GM21825 (cell line): ENCODE measurements around the gene DUSP16.
"Not testable (repeated sequence)": the region's sequence is repeated elsewhere in the genome, so short reads cannot be mapped to it uniquely, and the experiment has no call there.

ENCODE experiments used
- ATAC-seq: cut with Tn5 transposase; IDR thresholded peaks from one replicate; pipeline ENCODE4 v1.9.1; 2021; ENCODE audit warnings: mild to moderate bottlenecking, moderate library complexity; ENCODE audit not compliant: unreplicated experiment

DUSP16 gene

GRCh38 chr12:12473223-12473622, 89.4 kb downstream of the DUSP16 start:
- ATAC-seq: no peak

DNA sequence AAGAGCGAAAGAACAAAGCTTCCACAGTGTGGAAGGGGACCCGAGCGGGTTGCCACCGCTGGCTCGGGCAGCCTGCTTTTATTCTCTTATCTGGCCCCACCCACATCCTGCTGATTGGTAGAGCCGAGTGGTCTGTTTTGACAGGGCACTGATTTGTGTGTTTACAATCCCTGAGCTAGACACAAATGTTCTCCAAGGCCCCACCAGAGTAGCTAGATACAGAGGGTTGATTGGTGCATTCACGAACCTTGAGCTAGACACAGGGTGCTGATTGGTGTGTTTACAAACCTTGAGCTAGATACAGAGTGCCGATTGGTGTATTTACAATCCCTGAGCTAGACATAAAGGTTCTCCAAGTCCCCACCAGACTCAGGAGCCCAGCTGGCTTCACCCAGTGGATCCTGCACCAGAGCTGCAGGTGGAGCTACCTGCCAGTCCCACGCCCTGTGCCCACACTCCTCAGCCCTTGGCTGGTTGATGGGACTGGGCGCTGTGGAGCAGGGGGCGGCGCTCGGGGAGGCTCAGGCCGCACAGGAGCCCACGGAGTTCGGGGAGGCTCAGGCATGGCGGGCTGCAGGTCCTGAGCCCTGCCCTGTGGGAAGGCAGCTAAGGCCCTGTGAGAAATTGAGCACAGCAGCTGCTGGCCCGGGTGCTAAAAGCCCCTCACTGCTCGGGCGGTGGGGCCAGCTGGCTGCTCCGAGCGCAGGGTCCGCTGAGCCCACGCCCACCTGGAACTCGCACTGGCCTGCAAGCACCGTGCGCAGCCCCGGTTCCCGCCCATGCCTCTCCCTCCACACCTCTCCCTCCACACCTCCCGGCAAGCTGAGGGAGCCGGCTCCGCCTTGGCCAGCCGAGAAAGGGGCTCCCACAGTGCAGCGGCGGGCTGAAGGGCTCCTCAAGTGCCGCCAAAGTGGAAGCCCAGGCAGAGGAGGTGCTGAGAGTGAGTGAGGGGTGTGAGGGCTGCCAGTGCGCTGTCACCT, 90.4 kb downstream of the DUSP16 start:
- ATAC-seq: not testable (repeated sequence)

DNA sequence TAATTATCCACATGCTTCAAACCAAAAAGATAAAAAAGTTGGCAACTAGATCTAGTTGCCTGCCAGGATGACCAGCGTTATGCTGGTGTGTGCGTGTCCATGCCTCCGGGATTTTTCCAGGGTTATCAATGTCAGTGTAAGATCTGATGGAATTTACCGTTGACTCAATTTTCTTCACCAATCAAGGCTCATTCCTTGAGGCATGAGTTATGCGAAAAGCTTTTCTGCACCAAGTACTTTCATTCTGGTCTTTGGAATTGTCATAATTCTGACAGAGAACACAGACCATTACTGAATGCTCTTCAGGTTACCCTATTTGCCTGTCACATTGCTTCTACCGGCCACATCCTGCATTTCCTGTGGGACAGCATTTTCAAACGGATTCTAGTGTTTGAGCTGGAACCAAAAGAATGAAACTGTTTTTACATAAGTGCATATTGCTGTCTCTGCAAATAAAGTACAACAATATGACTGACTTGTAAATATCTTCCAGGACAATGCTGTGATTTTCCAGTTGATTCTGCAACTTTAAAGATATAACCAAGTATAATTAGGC, 91.8 kb downstream of the DUSP16 start:
- ATAC-seq: no peak

GRCh38 chr12:12469386-12469785, 93.3 kb downstream of the DUSP16 start:
- no peak for ATAC-seq

- ATAC-seq: no peak
Measured at GRCh38 chr12:12468575-12468974, 94.1 kb downstream of the DUSP16 start.

GRCh38 chr12:12467688-12468261, 94.9 kb downstream of the DUSP16 start:
- no peak for ATAC-seq

DNA sequence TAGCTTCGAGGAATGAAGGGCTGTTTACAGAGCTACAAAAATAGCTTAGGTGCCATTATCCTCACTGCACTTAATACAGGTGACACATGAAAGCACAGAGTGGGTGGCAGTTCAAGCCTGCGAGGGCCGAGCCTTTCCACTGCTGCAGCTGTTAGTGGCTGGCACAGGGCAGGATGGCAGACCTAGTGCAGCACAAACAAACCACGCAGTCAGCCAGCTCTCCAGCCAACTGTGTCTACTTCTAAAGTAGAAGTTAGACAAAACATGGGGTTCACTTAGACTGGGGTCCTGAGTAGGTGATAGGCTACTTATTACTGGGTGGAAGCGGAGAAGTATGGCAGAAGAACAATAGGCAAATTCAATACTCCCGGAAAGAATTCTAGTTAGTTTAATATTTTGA, 95.4 kb downstream of the DUSP16 start:
- ATAC-seq: no peak

GRCh38 chr12:12466157-12466556, 96.5 kb downstream of the DUSP16 start:
- ATAC-seq: no peak

DNA sequence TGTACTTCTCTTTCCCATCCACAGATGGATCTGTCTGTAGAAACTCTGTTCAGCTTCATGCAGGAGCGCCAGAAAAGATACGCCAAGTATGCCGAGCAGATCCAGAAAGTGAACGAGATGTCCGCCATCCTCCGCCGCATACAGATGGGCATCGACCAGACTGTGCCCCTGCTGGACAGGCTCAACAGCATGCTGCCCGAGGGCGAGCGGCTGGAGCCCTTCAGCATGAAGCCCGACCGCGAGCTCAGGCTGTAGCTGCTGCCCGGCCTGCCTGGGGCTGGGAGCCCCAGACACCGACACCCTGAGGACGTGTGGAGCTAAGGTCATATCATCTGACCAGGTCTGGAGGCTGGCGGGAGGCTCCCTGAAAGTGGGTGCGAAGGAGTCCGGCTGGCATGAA, 97.1 kb downstream of the DUSP16 start:
- no peak for ATAC-seq

GRCh38 chr12:12461923-12462315, 100.7 kb downstream of the DUSP16 start:
- no peak for ATAC-seq

- no peak for ATAC-seq
Measured at GRCh38 chr12:12460935-12461922, 101.4 kb downstream of the DUSP16 start.

DNA sequence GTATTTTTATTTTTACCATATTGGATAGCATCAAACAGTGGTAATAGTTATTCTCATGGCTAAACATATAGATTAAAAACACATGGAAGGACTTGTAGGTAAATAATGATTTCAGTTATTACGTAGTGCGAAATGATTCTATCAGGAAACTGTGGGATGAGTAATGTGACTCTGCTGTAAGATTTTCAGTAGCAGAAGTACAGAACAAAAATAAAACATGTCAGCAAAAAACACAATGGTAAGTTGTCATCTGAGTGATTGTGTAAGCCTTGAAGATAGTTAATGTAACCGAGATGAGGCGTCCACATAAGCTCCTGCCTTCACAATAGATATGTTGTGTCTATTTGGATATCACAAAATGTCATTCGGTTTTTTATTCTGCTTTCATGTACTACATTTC, 106.0 kb downstream of the DUSP16 start:
- no peak for ATAC-seq

DNA sequence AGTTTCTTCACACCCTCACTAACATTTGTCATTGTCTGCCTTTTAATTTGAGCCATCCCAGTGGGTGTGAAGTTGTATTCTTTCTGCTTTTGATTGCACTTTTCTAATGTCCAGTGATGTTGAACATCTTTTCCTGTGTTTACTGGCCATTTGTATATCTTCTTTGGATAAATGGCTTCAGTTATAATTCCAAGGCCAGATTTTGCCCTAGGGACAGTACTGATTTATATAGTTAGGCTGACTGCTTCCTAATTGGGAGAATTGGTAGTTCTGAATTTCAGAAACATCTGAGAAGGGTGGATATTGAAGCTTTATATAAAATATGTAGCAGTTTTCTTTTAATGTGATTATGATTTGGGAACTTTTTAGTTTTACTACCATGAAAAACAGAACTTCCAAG, 108.3 kb downstream of the DUSP16 start:
- ATAC-seq: no peak

GRCh38 chr12:12453635-12454034, 109.0 kb downstream of the DUSP16 start:
- ATAC-seq: no peak

DNA sequence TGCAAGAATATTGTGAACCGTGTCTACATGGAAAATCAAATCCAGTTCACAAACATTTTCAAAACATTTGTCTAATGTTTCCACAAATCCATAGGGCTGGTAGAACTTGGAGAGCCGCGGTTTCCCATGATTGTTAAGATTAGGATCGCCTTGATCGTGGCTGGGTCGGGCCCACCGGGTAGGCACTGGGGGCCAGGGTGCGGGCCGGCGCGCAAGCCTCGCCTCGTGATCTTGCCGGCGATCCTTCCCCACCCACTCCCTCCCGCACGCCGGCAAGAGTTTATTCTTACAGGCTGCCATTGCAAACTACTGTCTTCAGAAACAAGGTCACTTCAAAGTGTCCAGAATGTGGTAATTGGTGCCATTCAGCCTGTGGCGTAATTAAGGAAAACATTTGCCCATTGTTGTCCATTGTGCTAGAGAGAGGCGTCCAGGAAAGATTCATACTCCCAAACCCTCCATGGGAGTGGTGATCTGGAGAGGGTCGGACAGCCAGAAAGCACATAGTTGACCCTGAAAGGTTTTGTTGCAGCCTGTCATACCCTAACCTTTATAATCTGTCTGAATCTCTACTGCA, 110.2 kb downstream of the DUSP16 start:
- no peak for ATAC-seq

- no peak for ATAC-seq
Measured at GRCh38 chr12:12451098-12451497, 111.6 kb downstream of the DUSP16 start.

GRCh38 chr12:12450043-12450471, 112.6 kb downstream of the DUSP16 start:
- ATAC-seq: no peak

DNA sequence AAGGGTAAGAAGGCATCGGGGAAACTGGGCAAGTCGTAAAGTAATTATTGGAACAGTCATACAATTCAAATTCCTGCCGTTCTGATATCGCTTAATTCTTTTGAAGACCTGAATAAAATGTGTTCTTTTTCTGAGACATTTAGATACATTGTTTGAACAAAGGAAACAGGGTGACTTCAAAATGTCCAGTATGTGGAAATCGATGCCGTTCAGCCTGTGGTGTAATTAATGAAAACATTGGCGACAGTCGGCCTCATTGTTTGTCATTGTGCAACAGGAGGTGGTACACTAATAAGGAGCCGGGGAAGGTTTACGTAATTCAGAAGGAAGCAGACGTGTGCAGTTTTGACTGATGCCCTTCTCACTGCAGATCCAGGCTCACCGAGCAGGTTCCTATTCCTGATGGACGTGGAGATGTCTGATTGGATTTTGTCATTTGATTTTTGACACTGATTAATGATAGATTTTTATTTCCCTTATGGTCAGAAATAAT, 113.1 kb downstream of the DUSP16 start:
- ATAC-seq: no peak

GRCh38 chr12:12447837-12448236, 114.8 kb downstream of the DUSP16 start:
- ATAC-seq: no peak

DNA sequence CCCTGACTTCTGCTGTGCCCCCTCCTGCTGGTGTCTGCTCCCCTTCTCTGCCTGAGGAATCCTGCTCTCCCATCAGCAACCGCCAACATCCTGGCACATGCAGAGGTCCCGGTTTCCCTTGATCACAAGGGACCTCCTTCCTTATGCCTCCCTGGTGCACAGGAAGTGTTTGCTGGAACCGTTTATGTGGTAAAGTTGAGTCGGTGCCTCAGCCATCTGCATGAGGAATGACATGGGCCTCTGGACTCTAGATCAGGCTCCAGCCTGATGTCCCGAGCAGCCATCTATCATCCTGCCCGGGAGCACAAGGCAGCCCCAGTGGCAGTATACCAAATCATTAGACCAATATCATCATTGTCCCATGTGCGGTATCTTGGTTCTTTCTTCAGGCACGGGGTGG, 115.4 kb downstream of the DUSP16 start:
- no peak for ATAC-seq
